Forelimb muscle (tissue), 1 donor: Measurements from ENCODE around the gene SNUPN. TPM values are rescaled to one million over a fixed set of nuclear protein-coding genes. Genes with fewer than 3 reads are reported as not detected.
A peak's percentile ranks its signal among the peaks of the same experiment; 100 is the strongest.

Experiments
- DNase-seq: peaks from one replicate; pipeline ENCODE4 v3.0.0-alpha.2; 2013; ENCODE audit warnings: low read depth
- polyA plus RNA-seq: library from polyadenylated mRNA; unstranded; fragments of 120-200 nt; gene quantifications from one replicate; pipeline ENCODE4 v1.2.1, GENCODE V29; 2013; ENCODE audit not compliant: insufficient read length

SNUPN gene
- polyA plus RNA-seq, 1 donor: 17.6 TPM

GRCh38 chr15:75654201-75654907, 28.8 kb upstream of the SNUPN start:
- DNase-seq: no peak

- no peak for DNase-seq
These were observed 27.9 kb upstream of the SNUPN start for GRCh38 chr15:75653347-75653913.

- no peak for DNase-seq
These were observed 26.5 kb upstream of the SNUPN start for GRCh38 chr15:75651810-75652543.

- no peak for DNase-seq
These were observed 25.6 kb upstream of the SNUPN start for GRCh38 chr15:75650908-75651809.

- no peak for DNase-seq
These were observed 24.3 kb upstream of the SNUPN start for GRCh38 chr15:75649848-75650247.

GRCh38 chr15:75649045-75649761, 23.7 kb upstream of the SNUPN start:
- no peak for DNase-seq

GRCh38 chr15:75648156-75649000, 22.9 kb upstream of the SNUPN start:
- no peak for DNase-seq

GRCh38 chr15:75647370-75648155, 22.0 kb upstream of the SNUPN start, which contains the start of gene SNX33:
SNX33 (plus strand) TSS chr15:75647912; CDS start chr15:75649103, 1,191 bp downstream.
- peak; percentile 68 for DNase-seq

- no peak for DNase-seq
These were observed 21.4 kb upstream of the SNUPN start for GRCh38 chr15:75646944-75647364.

- DNase-seq: no peak
These were observed 20.8 kb upstream of the SNUPN start for GRCh38 chr15:75646112-75646943.

GRCh38 chr15:75644376-75644775, 18.9 kb upstream of the SNUPN start:
- no peak for DNase-seq

GRCh38 chr15:75641603-75642002, 16.1 kb upstream of the SNUPN start:
- no peak for DNase-seq

- no peak for DNase-seq
These were observed 15.6 kb upstream of the SNUPN start for GRCh38 chr15:75641179-75641503.

- no peak for DNase-seq
These were observed 15.1 kb upstream of the SNUPN start for GRCh38 chr15:75640483-75641178.

GRCh38 chr15:75639709-75640482, 14.4 kb upstream of the SNUPN start, which contains the start of gene IMP3:
IMP3 (minus strand) TSS chr15:75640224; CDS start chr15:75640168, 56 bp downstream.
- peak; percentile 95 for DNase-seq

- DNase-seq: no peak
These were observed 13.7 kb upstream of the SNUPN start for GRCh38 chr15:75639191-75639708.
